HCEC 1CT (cell line): ENCODE results near the gene MYBPC3.

Experiments used
- DNase-seq: peaks from one replicate; pipeline ENCODE4 v3.0.0-alpha.2; 2017

MYBPC3 gene

DNA sequence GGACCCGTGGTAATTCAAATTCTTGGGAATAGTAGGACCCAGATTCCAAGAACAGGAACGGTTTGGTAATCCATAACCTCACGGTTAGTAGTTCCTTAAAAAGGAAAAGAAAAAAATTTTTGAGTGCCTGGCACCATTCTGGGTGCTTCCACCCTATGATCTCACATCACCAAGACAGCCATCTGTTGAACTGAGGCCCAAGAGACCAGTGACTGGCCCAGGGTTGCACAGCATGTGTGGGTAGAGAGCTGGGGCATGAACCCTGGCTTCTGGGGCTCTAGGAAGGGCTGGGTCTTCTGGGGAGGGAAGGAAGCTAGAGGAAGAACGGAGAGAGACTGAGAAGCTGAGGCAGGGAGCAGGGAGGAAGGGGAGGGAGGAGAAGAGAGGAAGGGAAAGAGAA is 30.6 kb upstream of the MYBPC3 start:
- no peak for DNase-seq

DNA sequence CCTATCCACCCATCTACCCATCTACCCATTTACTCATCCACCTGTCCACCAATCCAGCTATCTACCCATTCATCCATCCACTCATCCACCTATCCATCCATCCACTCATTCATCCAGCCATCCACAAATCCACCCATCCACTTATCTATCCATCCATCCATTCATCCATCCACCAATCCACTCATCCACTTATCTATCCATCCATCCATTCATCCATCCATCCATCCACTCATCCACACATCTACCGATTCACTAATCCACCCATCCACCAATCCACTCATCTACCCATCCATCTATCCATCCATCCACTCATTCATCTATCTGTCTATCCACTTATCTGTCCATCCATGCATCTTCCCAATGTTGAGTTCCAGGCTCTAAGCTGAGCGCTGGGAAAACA is 27.6 kb upstream of the MYBPC3 start:
- no peak for DNase-seq

DNA sequence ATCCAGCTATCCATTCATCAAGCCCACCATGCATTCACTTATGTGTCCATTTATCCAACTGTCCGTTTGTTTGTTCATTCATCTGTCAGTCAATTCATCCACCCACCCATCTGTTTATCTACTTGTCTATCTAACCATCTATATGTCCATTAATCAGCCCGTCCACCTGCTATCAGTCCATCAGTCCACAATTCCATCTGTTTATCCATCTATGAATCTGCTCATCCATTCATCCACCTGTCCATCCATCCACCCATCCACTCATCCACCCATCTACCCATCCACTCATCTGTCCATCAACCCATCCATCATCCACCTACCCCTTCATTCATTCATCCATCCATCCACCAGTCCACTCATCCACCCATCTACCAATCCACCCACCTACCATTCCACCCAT is 26.8 kb upstream of the MYBPC3 start:
- no peak for DNase-seq

DNA sequence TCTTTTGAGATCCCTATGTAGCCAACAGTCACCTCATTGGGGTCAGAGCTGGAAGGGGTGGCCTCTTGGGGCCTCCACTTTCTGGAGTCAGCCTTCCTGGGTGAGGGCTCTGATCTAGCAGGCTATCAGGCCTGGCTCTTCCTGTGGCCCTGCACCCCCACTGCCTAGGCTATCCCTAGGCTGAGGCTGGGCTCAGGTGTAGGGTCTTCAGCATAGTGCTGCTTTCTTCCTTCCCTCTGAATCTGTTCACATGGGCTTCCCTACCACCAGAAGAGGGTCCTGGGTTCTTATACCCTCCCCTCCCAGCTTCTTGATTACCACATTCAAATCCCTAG is 26.3 kb upstream of the MYBPC3 start:
- no peak for DNase-seq

DNA sequence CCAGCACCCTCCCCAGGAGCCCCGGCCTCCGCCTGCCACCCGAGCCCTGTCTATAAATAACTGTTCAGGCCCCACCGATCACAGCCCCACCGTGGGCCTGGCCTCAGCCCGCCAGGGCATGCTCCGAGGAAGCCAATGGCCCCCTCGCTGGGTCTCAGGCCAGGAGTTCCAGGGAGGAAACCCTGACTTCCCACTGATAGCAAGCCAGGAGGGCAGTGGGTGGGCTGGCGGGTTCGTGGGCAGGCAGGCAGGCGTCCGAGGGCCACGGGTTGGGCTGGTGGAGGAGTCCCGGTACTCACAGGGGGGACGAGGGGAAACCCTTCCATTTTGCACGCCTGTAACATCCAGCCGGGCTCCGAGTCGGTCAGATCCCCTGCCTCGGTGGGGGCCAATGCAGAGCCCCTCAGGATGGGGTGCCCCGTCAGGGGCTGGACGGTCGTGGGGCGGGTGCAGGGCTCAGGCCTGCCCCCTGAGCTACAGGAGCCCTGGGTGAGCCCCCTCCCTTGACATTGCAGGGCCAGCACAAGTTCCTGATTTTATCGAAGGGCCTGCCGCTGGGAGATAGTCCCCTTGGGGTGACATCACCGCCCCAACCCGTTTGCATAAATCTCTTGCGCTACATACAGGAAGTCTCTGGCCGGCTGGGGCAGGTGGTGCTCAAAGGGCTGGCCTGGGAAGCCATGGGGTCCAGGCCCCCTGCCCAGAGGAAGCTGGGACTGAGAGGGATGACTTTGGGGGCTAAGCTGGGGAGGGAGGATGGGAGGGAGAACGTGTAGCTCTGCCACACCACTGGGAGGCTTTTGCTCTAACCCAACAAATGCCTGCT is 25.7 kb upstream of the MYBPC3 start, which contains the start of gene SPI1:
Gene SPI1, minus strand, starts transcription at position 538 of the 826 bp plus-strand sequence. Its CDS starts 194 bp downstream, at position 344.
- no peak for DNase-seq

DNA sequence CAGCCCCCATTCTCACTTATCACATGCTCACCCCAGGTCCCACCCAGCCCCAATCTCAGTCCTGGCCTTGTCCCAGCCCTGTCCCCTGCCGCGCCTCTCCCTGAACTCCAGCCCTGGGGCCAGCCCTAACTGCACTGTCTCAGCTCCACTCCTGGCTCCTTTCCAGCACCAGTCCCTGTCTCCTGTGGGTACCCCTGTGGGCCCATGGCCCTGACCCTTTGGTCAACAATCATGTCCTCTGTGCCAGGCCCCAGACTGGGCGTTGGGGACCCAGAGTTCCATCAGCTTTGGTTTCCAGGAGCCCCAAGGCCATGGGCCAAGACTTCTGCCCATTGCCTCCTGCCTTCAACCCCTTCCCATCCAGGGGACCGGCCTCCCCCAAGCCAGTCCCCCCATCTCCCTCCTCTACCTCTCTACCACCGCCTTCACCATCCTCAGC is 25.1 kb upstream of the MYBPC3 start:
- no peak for DNase-seq

DNA sequence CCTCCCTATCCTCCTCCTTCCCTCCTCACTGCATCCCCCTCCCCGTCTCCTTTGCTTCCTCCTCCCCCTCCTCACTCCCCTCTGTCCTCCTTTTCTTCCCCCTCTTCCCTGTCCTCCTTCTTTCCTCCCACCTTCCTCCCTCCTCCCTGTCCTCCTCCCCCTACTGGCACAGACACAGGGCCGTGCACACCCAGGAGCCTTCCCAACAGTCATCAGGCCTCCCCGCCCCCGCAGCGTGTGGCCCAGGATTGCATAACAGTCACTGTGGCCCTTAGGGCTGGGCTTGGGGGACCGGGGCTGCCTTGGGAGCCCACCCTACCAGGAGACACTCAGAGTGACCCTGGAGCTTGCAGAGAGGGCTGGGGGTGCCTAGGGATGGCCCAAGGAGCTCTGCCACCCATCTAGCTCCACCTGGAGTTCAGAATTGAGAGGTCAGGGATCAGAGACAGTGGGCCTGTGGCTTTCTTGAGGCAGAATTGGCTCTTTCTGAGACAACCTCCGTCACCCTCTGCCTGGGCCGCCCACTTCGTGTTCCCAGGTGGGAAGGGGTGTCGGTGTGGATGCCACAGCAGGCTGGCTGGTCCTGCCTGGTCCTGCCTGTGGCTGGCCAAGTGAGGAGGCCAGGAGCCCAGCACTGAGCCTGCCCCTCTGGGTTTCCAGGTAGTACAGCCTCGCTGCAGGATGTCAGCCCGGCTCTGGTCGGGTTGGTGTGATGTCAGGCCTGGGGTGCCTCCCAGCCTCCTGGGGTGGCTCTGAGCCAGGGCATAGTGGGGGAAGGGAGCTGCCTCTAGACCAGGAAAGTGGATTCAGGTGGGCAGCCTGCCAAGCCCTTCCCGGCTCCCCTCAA is 24.2 kb upstream of the MYBPC3 start:
- DNase-seq: no peak

DNA sequence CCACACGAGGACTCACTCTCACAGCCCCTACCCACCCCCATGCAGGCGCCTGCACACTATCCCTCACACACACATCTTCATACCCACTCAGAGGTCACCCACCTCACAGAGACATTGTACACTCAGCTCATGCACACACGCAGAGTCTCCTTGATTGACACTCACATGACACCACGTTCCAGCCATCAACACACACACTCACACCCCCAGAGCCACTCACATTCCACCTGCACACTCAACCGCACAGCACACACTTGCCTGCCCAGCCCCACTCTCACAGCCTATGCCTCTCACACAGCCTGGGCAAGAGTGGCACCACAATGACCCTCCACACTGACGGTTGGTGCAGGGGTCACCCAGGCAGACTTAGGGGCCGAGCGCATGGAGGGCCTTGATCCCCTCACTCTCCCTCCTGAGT is 23.6 kb upstream of the MYBPC3 start:
- DNase-seq: no peak

DNA sequence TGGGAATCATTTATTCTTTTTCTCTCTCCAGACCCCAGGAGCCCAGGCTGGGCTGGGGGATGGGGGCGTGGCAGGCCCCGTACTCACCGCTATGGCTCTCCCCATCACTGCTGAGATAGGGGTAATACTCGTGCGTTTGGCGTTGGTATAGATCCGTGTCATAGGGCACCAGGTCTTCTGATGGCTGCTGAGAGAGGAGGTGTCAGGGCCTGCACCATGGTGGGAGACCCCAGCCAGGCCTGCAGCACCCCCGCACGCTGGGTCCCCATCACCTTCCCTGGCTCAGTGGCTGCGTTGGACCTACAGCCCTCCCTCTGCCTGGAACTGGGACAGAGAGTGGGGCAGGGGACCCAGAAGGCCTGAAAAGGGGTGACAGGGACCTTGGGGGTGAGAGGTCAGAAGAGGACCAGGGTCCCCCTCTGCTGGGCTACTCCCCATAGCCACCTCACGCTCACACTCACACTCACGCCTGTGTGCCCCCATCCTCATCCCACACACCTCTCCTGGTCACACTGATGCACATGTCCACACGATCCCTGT is 23.1 kb upstream of the MYBPC3 start:
- no peak for DNase-seq

DNA sequence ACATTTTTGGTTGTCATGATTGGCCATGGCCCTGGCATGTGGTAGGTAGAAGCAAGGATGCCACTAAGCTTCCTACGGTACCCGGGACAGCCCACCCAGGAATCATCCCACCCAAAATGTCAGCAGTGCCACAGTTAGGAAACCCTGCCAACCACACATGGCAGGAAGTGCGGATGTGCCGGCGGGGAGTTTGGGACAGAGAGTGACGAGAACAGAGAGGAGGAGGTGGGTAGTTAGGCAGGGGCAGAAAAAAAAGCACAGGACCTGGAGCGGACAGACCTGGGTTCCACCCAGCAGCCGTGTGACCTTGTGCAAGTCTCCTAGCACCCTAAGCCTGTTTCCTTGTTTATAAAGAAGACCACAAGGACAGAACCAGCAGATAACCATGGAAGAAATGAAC is 22.5 kb upstream of the MYBPC3 start:
- no peak for DNase-seq

DNA sequence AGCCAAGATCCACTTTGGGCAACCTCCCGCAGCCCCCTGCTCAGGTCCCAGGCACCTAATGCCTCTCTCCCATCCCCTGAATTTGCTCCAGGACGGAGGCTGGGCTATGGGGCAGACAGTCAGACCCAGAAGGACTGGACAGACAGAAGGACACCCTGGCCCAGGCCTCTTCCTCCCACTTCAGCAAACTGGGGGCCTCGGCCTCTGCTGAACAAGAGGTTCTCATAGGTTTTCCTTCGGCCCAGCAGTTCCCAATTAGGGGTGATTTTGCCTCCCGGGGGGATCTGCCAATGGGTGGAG is 22.2 kb upstream of the MYBPC3 start:
- no peak for DNase-seq

DNA sequence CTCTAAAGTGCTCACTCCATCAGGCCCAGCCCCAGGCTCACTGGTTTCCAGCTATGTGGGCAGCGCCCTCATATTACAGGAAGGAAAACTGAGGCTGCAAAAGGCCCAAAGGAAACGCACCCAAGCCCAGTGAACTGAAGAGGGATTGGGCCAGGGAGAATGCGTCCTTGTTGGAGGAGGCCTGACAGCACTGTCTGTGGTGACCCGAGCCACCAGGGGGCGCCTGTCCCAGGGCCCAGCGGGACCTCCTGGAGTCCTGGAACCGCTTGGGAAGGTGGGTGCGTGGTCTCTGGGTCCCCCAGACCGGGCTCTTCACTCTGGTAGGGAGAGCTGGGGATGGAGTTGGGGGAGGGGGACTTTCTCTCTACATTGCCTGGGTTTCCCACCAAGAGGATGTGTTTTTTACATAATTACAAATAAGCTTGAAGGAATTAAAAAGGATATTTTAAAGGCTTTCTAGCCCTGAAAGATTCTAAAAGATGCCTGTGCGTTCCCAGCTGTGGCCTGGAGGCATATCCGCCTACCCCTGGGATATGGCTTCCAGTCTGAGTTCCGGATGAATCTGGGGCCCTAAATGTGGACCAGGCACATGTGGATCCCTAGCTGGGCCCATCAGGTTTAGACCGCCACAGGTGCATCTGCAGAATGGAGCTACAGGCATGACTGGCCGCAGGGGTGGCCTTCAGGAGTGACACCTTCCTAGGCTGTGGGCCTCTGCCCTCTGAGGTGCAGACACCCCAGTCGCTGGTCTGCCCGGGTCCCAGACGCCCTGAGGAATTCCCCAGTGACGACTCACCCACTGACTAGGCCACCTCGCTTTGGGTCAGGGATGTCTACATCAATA is 21.6 kb upstream of the MYBPC3 start:
- DNase-seq: peak; percentile 54

DNA sequence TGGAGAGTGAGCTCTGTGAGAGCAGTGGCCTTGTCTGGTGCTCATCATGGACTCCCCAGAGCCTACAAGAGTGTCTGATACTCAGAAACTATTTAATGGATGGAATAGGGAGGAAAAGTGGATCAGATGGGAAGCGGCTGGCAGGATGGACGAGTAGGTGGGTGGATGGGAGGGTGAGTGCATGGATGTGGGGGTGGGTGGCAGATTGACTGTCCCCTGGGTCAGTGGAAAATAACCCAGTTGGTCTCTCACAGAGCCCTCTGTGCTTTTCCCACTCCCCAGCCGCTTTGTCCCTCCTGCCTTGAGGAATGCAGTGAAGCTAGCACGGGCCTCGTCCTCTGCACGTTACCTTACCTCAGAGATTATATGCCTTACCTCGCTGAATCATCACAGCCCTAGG is 19.9 kb upstream of the MYBPC3 start:
- DNase-seq: no peak

DNA sequence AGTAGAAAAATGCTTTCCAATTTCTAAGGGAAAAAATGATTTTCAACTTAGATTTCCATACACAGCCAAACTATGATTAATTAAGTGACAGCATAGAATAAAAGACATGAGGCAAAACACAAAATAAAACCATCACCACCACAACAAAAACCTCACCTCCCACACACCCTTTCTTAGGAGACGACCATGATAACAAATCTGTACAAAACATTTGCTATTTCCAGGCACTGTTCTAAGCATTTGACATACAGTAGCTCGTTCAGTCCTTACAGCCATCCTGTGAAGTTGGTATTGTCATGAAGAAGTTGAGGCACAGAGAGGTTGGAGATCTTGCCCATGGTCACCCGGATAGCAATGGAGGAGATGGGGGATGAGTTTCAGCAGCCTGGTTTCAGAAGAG is 17.2 kb upstream of the MYBPC3 start:
- no peak for DNase-seq

DNA sequence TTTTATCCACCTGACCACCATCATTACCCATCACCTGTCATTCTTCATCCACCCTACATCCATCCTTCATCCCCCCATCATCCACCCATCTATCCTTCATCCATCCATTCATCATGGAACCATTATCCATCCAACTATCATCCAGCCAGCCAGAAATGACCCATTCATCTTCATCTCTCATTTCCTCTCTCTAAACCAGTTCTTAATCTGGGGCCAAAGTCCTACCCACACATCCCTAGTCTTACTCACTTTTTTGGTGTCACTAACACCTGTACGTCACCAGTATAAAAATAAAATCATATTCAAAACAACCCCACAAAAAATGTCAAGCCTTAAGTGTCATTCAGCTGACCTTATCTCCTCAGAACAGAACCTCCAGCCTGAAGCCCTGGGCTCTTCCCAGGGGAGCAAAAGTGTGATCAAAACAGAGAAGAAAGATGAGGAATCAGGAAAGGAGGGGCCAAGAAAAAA is 13.6 kb upstream of the MYBPC3 start:
- no peak for DNase-seq

DNA sequence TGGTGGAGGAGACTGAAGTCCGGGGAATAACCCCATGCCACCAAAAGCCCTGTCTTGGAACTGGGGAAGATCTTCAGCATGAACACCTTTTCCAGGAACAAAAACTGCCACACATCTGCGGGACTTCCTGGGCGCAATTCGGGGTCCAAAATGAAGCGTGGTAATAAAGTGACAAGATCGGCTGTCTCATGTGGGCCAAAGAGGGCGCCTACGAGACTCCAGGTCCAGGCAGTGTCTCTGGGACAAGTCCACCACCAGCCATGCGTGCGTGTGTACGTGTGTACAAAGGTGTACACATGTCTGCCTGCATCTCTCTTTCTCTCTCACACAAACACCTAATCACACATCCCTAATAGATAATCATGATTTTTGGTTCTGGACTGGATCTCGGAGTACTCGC is 8.9 kb upstream of the MYBPC3 start:
- no peak for DNase-seq

DNA sequence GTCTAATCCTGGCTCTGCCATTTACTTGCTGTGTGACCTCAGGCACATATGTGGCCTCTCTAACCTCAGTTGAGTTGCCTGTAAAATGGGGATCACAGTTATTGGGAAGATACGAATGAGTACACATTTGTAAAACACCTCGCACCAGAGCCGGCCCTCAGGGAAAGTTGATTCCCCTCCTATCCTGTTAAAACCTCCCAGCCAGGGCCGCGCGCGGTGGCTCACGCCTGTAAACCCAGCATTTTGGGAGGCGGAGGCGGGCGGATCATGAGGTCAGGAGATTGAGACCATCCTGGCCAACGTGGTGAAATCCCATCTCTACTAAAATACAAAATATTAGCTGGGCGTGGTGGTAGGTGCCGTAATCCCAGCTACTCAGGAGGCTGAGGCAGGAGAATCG is 7.8 kb upstream of the MYBPC3 start:
- no peak for DNase-seq

DNA sequence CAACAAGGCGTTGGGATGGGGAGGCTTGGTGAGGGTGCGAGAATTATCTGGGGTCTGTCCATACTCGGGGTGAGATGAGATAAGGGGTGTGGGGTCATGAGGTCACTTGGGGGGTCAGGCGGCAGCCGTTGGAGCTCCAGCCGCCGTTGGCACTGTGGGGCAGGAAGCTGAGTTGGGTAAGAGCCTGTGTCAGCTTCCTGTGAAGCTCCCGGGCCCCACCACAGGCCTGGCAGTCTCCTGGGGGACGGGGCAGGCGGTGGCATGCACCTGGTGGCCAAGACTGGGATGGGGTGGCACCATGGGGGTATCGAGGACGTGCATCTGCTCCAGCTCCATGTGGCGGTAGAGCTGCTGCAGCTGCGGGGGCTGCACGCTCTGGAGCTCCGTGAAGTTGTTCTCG is 7.1 kb upstream of the MYBPC3 start:
- no peak for DNase-seq

DNA sequence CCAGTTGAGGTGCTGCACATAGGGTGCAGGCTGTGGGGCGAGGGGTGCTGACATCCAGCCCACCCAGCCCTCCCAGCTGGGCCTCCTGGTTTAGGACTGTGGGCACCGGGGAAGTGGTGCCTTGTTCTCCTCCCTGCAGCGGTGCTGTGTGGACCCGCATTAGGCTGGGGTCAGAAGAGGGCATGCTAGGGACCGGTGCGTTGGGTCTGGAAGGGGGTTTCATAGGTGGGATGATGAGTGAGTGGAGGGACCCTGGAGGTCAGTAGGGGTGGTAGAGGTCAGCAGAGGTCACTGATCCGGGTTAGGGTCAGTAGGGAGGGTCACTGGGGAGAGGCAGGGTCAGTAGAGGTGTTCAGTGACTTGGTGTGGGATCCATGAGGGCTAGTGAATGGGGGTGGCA is 6.7 kb upstream of the MYBPC3 start:
- no peak for DNase-seq

DNA sequence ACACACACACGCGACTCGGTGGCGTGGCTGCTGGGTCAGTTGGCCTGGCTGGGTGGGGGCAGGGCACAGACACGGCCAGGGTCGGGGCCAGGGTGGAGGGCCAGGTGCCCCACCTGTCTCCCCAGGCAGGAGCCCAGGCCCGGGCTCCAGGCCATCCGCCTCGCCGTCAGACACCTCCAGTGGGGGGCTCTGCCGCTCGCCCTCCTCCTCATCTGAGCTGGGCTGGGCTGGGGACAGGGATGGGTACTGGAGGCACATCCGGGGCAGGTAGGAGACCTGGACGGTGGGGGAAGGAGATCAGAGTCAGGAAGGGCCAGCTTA is 6.2 kb upstream of the MYBPC3 start:
- no peak for DNase-seq

DNA sequence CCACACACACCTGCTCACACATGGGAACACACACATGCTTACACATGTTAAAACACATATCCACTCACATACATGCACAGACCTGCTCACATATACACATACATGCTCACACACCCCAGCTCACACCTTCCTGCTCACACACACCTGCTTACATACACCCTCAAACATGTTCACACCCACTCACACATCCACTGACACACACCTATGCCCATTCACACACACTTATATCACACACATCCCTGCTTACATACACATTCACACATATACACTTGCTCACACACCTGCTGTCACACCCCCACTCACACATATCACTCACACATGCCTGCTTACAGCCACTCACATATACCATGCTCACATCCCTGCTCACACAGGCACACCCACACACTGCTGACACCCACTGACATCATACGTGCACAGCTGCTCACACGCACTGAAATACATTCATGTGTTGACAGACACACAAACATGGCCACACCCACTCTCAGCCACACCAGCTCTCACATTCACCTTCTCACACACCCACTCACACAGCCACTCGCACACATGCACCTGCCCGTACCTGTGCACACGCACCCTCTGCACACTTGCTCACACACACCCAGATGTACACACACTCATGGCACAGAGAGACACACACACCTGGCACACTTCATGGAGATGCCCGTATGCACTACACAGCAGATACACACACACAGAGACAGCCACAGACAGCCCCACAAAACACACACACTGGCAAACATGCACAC is 5.7 kb upstream of the MYBPC3 start:
- DNase-seq: no peak

DNA sequence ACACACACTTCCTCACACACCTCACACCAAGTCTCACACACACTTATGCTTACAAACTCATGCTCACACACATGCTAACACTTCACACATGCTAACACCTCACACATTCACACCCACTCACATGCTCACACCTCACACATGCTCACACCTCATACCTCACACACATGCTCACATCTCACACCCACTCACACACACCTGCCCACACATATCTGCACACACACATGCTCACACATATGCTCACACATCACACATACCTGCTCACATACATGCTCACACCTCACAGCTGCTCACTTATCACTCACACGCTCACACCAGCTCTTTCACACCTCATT is 4.5 kb upstream of the MYBPC3 start:
- no peak for DNase-seq
